GM12801 (cell line): ENCODE results near the gene MIAT.

ENCODE experiments used
- CTCF ChIP-seq: IDR thresholded peaks from one replicate; pipeline ENCODE4 v1.5.1; 2011; ENCODE audit warnings: control low read depth; ENCODE audit not compliant: insufficient read length; ENCODE audit errors: extremely low read depth

MIAT gene

DNA sequence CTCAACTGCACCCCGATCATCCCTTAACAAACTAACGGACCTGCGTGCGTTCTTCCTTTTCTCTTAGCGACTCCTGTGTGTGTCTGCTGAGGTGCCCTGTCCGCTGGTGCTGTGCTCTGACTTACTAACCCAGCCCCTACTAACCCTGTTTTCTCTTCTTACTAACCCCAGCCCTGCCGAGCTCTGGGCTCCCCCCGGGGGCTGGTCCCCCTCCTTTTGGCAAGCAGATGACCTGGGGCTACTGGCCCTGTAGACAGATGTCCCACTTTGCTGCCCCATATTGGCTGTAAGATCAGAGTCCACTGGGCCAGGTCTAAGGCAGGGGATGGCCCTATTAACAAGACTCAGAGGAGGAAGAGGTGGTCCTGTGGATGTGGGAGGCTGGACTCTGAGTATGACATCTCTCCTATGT lies 14.7 kb downstream of the MIAT start:
- TF ChIP-seq CTCF, result no peak

GRCh38 chr22:26672590-26673468 lies 15.4 kb downstream of the MIAT start:
- no peak for TF ChIP-seq CTCF

GRCh38 chr22:26673486-26673885 lies 16.1 kb downstream of the MIAT start:
- no peak for TF ChIP-seq CTCF

DNA sequence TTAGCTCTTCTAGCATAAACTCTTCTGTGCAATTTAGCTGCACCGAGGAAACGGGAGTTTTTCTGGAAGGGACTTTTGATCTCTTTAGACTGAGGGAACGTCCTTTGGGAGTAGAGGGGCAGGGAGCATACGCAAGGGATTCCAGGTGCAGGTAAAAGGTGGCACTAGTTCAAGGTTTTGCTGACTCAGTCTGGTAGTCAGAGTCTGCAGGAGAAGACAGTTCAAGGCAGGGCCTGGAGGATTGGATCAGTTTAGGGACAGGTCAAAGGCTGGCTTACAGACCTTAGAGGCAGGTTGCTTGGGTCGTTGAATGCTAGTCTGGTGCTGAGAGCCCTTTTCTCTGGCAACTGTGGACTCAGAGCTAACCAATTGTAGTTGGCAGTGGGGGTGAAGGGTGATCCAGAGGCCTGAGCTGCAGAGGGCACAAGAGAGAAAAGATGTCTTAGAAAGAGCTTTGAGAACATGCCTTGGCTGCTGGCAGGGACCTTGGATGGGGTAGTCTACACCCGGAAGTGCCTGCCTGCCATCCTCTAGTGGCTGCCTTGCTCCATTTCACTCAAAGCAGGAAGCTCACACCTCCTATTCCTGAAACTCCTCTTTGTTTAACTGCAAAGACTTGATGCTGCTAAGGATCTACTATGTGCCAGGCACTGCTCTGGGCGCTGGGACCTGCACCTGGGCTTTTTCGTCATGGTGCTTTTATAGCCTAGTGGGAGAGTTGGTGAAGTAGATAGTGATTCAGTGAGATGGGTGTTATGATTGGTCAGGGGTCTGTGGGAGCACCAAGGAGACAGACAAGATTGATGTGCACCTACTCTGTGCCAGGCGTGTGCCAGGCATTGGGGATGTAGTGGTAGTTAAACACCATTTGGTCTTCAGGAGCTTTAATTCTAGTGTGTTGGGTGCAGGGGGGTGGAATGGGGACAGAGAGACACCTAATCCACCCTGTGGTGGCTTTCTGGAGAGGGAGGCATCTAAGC lies 17.1 kb downstream of the MIAT start:
- TF ChIP-seq CTCF, result no peak

GRCh38 chr22:26675687-26676268 lies 18.4 kb downstream of the MIAT start:
- TF ChIP-seq CTCF, result no peak

- TF ChIP-seq CTCF, result no peak
Measured at GRCh38 chr22:26677217-26677616, 19.8 kb downstream of the MIAT start.
